ENCODE data around the gene ACKR2.
A peak's percentile ranks its signal among the peaks of the same experiment; 100 is the strongest.

DNA sequence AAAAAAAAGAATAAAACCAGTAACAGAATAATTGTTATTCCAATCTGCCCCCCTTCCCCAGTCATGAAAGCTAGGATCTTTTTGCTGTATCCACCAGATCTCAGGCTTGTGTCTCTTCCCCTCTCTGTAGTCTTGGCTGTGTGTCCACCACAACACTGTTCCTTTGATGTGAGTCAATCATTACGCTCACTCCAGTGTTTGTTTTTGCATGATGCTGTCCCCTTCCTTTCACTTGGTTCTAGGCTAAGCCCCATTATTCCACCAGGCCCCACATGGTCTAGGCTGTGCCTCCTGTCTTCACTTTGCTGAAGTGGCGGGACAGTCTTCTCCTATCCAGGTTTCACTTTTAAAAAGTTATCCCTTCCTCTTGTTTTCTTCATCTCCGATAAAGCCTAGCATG lies 13.6 kb downstream of the ACKR2 start:
- TF ChIP-seq KAT7 (CRISPR knock-in tag; IDR thresholded peaks at IDR 0.05; ENCODE audit: borderline replicate concordance) = 0 out of 2 replicates have a peak, but pooled peaks have one; percentile 58
- TF ChIP-seq, protein P1, sequence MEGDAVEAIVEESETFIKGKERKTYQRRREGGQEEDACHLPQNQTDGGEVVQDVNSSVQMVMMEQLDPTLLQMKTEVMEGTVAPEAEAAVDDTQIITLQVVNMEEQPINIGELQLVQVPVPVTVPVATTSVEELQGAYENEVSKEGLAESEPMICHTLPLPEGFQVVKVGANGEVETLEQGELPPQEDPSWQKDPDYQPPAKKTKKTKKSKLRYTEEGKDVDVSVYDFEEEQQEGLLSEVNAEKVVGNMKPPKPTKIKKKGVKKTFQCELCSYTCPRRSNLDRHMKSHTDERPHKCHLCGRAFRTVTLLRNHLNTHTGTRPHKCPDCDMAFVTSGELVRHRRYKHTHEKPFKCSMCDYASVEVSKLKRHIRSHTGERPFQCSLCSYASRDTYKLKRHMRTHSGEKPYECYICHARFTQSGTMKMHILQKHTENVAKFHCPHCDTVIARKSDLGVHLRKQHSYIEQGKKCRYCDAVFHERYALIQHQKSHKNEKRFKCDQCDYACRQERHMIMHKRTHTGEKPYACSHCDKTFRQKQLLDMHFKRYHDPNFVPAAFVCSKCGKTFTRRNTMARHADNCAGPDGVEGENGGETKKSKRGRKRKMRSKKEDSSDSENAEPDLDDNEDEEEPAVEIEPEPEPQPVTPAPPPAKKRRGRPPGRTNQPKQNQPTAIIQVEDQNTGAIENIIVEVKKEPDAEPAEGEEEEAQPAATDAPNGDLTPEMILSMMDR (CRISPR knock-in tag; IDR thresholded peaks at IDR 0.05) = no peak
- TF ChIP-seq MXD4 (CRISPR knock-in tag; IDR thresholded peaks at IDR 0.05) = 0 out of 2 replicates have a peak, but pooled peaks have one; percentile 32
- TF ChIP-seq KDM4B (CRISPR knock-in tag; IDR thresholded peaks at IDR 0.05) = no peak
- TF ChIP-seq ZNF543 (CRISPR knock-in tag; IDR thresholded peaks at IDR 0.05) = no peak
- no peak for TF ChIP-seq CREB1 (IDR thresholded peaks at IDR 0.05)
- no peak for TF ChIP-seq CREB1 (CRISPR knock-in tag; IDR thresholded peaks at IDR 0.05)
- no peak for TF ChIP-seq ZNF354B (CRISPR knock-in tag; IDR thresholded peaks at IDR 0.05)
- TF ChIP-seq ARNTL (CRISPR knock-in tag; IDR thresholded peaks at IDR 0.05) = no peak
- TF ChIP-seq HCFC1 (IDR thresholded peaks at IDR 0.05; ENCODE audit: low read depth, low read length) = no peak
- TF ChIP-seq CEBPB (IDR thresholded peaks at IDR 0.05; ENCODE audit: borderline replicate concordance, low read depth, low read length) = no peak
